ENCODE measurements around the gene TMEM50A. TPM values are rescaled to one million over a fixed set of nuclear protein-coding genes. Genes with fewer than 3 reads are reported as not detected.
A peak's percentile ranks its signal among the peaks of the same experiment; 100 is the strongest.
"Not testable (repeated sequence)": the region's sequence is repeated elsewhere in the genome, so short reads cannot be mapped to it uniquely, and the experiment has no call there.

Gene TMEM50A
- 94.4 TPM for polyA plus RNA-seq (2013, experiment 1 of 4)
- 91.6 TPM for polyA plus RNA-seq (2013, experiment 2 of 4)
- polyA plus RNA-seq (2013, experiment 3 of 4) = 78.2 TPM
- polyA plus RNA-seq (2013, experiment 4 of 4) = 90.6 TPM

DNA sequence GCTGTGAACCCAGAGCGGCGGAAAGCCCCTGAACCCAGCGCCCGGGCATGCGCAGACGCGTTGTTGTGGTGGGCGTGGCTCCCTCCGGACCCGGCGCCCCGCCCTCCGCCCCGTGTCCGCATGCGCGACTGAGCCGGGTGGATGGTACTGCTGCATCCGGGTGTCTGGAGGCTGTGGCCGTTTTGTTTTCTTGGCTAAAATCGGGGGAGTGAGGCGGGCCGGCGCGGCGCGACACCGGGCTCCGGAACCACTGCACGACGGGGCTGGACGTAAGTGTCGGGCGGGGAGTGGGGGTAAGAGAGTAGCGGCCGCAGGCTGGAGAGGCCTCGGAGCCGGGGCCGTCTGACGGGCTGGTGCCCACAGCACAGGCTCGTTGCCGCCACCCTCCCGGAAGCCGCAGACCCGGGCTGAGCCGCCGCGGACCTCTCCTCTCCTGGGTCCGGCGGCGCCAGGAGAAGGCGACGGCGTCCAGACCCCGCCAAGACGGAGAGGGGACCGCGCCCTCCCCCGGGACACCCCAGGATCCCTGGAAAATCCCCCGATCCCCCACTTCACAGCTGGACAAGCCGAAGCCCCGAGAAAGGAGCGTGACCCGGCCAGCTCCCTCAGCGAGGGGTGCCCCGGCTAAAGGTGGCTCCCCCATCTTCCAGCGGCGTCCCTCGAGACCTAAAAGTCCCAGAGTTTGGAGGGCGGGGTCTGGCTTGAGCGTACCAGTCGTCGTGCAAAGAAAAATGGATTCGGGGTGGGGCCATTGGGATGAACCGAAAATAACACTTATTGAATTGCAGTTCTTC is at the start of gene TMEM50A:
TSS of gene TMEM50A (plus strand) at position 147 of the 794 bp plus-strand sequence. CDS start 2,153 bp downstream, outside the sequence.
- Histone ChIP-seq H3K27ac (ENCODE audit: insufficient read depth, low read depth, low read length, poor library complexity, severe bottlenecking) (peak within 1 kb of the TSS; percentile 90), H3K27me3 (ENCODE audit: control insufficient read depth, insufficient read depth, low read length, poor library complexity, severe bottlenecking) (no peaks in the 10 kb centered on the region), H3K4me1 (ENCODE audit: control insufficient read depth, insufficient read depth, low read length) (peaks cover 2% of the 10 kb centered on the region), H3K4me3 (ENCODE audit: insufficient read depth, low read depth, low read length) (peak within 1 kb of the TSS; percentile 90), H3K9me3 (ENCODE audit: control insufficient read depth, low read length) (no peaks in the 10 kb centered on the region), H3K36me3 (ENCODE audit: control insufficient read depth, insufficient read depth, low read length) (no peaks in the 10 kb centered on the region)
- 0% methylated on average over 71 of the region's 75 CpGs for WGBS, 2 experiments

DNA sequence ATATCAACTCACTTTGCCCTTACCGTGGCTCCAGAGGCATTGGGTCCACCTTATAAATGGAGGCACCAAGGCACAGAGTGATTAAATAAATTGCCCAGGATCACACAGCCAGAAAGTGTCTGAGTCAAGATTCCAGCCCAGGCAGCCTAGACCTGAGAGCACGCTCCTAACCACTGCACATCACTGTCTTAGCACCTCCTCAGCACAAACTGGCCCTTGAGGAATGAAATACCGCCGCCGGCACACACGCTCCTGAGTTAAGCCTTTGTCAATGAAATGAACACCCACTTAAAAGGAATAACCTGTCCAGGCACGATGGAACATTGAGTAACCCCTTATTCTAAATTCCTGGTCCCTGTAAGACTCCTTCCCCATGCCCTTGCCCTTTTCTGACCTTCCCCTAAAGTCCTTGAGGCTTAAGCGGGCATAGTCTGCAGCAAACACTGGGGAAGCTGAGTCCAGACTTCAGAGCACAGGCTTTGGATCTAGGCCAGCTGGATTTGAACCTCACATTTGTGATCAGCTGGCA is 49.5 kb upstream of the TMEM50A start:
- H3K27ac ChIP-seq (ENCODE audit: insufficient read depth, low read depth, low read length, poor library complexity, severe bottlenecking); H3K27me3 ChIP-seq (ENCODE audit: control insufficient read depth, insufficient read depth, low read length, poor library complexity, severe bottlenecking); H3K36me3 ChIP-seq (ENCODE audit: control insufficient read depth, insufficient read depth, low read length); H3K4me1 ChIP-seq (ENCODE audit: control insufficient read depth, insufficient read depth, low read length); H3K4me3 ChIP-seq (ENCODE audit: insufficient read depth, low read depth, low read length); H3K9me3 ChIP-seq (ENCODE audit: control insufficient read depth, low read length): not testable (repeated sequence)
- WGBS, 2 experiments = 100% methylated on average over 1 to 2 of the region's 8 CpGs

DNA sequence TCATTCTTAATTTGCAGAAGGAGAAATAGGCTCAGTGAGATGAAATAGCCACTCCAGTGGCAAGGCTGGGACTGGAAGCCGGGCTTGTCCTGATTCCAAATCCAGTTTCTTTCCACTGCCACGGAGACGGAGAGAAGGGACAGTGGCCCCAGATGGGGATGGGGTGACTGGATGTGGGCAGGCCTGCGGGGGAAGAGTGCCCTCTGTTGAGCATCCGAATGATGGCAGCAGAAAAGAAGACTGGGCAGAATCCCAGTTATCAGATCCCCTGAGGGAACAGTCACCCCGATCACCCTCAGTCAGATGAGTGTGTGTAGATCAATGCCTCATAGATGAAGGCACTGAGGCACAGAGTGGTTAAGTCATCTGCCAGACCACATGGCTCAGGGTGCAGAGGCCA is 48.1 kb upstream of the TMEM50A start:
- not testable (repeated sequence) for H3K9me3 ChIP-seq (ENCODE audit: control insufficient read depth, low read length); H3K27ac ChIP-seq (ENCODE audit: insufficient read depth, low read depth, low read length, poor library complexity, severe bottlenecking); H3K36me3 ChIP-seq (ENCODE audit: control insufficient read depth, insufficient read depth, low read length); H3K4me3 ChIP-seq (ENCODE audit: insufficient read depth, low read depth, low read length); H3K27me3 ChIP-seq (ENCODE audit: control insufficient read depth, insufficient read depth, low read length, poor library complexity, severe bottlenecking); H3K4me1 ChIP-seq (ENCODE audit: control insufficient read depth, insufficient read depth, low read length)
- 3 to 8% methylated on average over 3 of the region's 6 CpGs for WGBS, 2 experiments

DNA sequence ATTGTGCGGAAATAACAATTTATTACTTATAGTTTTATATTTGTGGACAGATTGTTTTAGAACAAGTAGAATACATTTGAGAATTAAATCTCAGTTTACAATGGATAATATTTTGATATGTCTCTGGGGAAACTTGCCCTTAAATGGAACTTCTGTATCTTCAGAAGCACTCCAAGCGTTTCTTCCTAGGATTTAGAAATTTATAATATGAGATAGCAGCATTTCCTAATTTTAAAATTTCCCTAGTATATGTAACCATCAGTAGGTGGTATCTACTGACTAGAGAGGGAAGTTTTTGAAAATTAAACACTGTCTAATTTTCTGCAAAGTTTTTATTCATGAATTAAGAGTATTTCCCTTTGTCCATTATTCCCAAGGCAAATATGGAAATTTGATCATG is 44.7 kb upstream of the TMEM50A start:
- H3K36me3 ChIP-seq (ENCODE audit: control insufficient read depth, insufficient read depth, low read length); H3K9me3 ChIP-seq (ENCODE audit: control insufficient read depth, low read length); H3K4me3 ChIP-seq (ENCODE audit: insufficient read depth, low read depth, low read length); H3K27me3 ChIP-seq (ENCODE audit: control insufficient read depth, insufficient read depth, low read length, poor library complexity, severe bottlenecking); H3K4me1 ChIP-seq (ENCODE audit: control insufficient read depth, insufficient read depth, low read length); H3K27ac ChIP-seq (ENCODE audit: insufficient read depth, low read depth, low read length, poor library complexity, severe bottlenecking): not testable (repeated sequence)
- 75% methylated on average over 1 of the region's 2 CpGs; no CpG with 5 or more reads in 1 of the 2 experiments for WGBS, 2 experiments

DNA sequence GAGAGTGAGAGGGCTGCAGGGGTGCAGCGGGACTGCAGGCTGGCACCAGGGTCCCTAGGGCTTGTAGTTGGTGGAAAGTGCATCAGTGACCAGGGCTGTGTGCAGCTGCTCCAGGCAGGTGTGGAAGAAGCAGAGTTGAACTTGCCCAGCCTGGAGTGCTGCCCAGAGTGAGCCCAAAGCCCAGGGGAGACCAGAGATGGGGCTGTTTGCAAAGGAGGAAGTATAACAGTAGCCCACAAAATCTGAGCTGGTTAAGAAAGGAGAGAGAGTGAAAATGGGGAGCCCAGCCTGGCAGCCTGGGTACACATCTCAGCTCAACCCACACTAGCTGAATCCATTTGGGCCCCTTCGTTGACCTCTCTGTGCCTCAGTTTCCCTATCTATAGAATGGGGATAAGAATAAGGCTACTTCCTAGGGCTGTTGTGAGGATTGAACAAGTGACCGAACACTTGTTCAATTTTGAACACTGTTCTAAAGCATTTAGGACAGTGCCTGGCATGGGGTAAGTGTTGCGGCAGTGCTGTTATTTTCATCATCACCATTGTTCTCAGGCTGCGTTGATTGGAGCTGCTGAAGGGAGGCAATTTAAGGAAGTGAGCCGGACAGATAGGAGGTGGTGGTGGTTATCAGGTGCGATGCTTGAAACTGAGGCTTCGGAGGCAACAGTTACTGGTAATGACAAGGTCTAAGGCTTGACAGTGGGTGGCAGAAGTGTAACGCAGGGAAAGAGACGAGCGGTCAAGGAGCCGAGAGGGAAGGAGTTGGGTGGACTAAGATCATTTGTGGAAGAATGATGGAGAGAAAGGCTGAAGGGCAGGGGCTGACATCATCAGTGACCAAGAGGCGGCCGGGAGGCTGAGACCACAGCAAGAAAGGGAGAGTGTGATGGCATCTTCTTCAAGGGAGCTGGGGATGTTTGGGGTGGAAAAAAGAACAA is 43.0 kb upstream of the TMEM50A start:
- not testable (repeated sequence) for H3K36me3 ChIP-seq (ENCODE audit: control insufficient read depth, insufficient read depth, low read length); H3K9me3 ChIP-seq (ENCODE audit: control insufficient read depth, low read length); H3K27me3 ChIP-seq (ENCODE audit: control insufficient read depth, insufficient read depth, low read length, poor library complexity, severe bottlenecking); H3K4me1 ChIP-seq (ENCODE audit: control insufficient read depth, insufficient read depth, low read length); H3K27ac ChIP-seq (ENCODE audit: insufficient read depth, low read depth, low read length, poor library complexity, severe bottlenecking); H3K4me3 ChIP-seq (ENCODE audit: insufficient read depth, low read depth, low read length)
- WGBS, 2 experiments = 80 to 84% methylated on average over 5 to 6 of the region's 14 CpGs

DNA sequence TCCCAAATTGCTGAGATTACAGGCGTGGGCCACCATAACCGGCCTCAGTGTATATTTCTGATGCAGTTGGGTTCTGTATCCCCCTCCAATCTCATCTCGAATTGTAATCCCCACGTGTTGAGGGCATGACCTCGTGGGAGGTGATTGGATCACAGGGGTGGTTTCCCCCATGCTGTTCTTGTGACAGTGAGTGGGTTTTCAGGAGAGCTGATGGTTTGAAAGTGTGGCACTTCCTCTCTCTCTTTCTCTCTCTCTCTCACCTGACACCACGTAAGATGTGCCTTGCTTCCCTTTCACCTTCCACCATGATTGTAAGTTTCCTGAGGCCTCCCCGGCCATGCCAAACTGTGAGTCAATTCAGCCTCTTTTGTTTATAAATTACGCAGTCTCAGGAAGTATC is 41.6 kb upstream of the TMEM50A start:
- 82 to 86% methylated on average over 4 to 5 of the region's 8 CpGs for WGBS, 2 experiments
- H3K27me3 ChIP-seq (ENCODE audit: control insufficient read depth, insufficient read depth, low read length, poor library complexity, severe bottlenecking); H3K36me3 ChIP-seq (ENCODE audit: control insufficient read depth, insufficient read depth, low read length); H3K27ac ChIP-seq (ENCODE audit: insufficient read depth, low read depth, low read length, poor library complexity, severe bottlenecking); H3K4me1 ChIP-seq (ENCODE audit: control insufficient read depth, insufficient read depth, low read length); H3K9me3 ChIP-seq (ENCODE audit: control insufficient read depth, low read length); H3K4me3 ChIP-seq (ENCODE audit: insufficient read depth, low read depth, low read length): not testable (repeated sequence)

DNA sequence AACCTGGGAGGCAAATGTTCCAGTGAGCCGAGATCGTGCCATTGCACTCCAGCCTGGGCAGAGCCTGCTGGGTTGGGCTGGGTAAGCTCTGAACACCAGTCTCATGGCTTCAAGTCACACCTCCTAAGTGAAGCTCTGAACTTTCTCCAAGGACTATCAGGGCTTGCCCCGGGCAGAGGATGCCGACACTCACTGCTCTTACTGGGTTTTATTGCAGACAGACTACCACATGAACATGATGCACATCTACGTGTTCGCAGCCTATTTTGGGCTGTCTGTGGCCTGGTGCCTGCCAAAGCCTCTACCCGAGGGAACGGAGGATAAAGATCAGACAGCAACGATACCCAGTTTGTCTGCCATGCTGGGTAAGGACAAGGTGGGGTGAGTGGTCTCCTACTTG is 37.4 kb upstream of the TMEM50A start:
- not testable (repeated sequence) for H3K27me3 ChIP-seq (ENCODE audit: control insufficient read depth, insufficient read depth, low read length, poor library complexity, severe bottlenecking); H3K27ac ChIP-seq (ENCODE audit: insufficient read depth, low read depth, low read length, poor library complexity, severe bottlenecking); H3K9me3 ChIP-seq (ENCODE audit: control insufficient read depth, low read length); H3K4me3 ChIP-seq (ENCODE audit: insufficient read depth, low read depth, low read length); H3K36me3 ChIP-seq (ENCODE audit: control insufficient read depth, insufficient read depth, low read length); H3K4me1 ChIP-seq (ENCODE audit: control insufficient read depth, insufficient read depth, low read length)
- 96 to 97% methylated on average over 9 of the region's 9 CpGs for WGBS, 2 experiments

DNA sequence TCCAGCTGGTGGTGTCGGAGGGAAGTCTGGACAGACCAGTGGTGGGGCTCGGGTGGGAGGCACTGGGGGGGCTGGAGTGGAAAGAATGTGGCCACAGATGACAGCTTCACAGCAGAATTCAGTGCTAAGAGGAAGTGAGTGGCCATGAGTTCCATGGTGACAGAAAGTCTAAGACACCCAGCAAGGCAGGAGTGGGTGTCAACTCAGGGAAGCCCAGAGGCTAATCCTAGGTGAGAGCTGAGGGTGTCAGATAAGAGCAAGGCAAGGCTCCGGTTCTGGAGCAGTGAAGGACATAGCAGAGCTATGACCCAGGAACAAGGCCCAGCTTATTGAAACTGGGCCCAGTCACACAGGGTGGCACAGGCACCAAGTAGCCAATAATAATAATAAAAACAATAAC is 35.8 kb upstream of the TMEM50A start:
- not testable (repeated sequence) for H3K27me3 ChIP-seq (ENCODE audit: control insufficient read depth, insufficient read depth, low read length, poor library complexity, severe bottlenecking); H3K27ac ChIP-seq (ENCODE audit: insufficient read depth, low read depth, low read length, poor library complexity, severe bottlenecking); H3K9me3 ChIP-seq (ENCODE audit: control insufficient read depth, low read length); H3K36me3 ChIP-seq (ENCODE audit: control insufficient read depth, insufficient read depth, low read length); H3K4me3 ChIP-seq (ENCODE audit: insufficient read depth, low read depth, low read length); H3K4me1 ChIP-seq (ENCODE audit: control insufficient read depth, insufficient read depth, low read length)
- WGBS, 2 experiments = 87 to 98% methylated on average over 3 of the region's 3 CpGs

DNA sequence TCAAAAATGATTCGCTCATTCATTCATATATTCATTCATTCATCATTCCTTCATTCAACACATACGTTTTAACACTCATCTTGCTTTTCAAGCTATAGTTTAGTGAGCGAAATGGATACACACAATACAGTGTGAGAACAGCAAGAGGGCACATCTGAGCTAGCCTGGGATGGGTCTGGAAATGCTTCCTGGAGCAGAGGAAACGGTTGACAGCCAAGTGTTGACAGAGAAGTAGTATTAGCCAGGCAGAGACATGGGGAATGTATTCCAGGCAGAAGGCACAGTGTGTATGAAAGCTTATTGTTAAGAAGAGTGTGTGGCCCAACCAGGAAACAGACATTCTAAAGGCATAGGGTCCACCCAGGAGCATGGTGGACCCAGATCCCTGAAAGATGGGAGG is 33.2 kb upstream of the TMEM50A start:
- H3K4me1 ChIP-seq (ENCODE audit: control insufficient read depth, insufficient read depth, low read length); H3K27me3 ChIP-seq (ENCODE audit: control insufficient read depth, insufficient read depth, low read length, poor library complexity, severe bottlenecking); H3K27ac ChIP-seq (ENCODE audit: insufficient read depth, low read depth, low read length, poor library complexity, severe bottlenecking); H3K4me3 ChIP-seq (ENCODE audit: insufficient read depth, low read depth, low read length); H3K36me3 ChIP-seq (ENCODE audit: control insufficient read depth, insufficient read depth, low read length); H3K9me3 ChIP-seq (ENCODE audit: control insufficient read depth, low read length): not testable (repeated sequence)
- 92 to 99% methylated on average over 4 of the region's 4 CpGs for WGBS, 2 experiments

DNA sequence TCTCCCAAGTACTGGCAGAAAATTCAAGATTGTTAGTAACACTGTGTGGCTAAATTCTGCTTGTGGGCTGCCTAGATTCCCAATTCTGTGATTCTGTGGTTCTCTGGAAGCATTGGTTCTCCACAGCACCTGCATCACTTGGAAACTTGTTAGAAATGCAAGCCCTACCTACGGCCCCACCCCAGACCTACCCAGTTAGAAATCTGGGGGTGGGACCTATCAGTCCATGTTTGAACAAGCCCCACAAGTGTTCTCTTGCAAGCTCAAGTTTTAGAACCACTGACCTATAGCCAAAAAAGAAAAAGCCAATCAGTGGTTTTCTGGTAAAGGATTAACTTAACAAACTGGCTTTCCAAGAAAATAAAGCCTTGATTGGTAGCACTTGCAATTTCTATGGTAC is 30.0 kb upstream of the TMEM50A start:
- H3K27ac ChIP-seq (ENCODE audit: insufficient read depth, low read depth, low read length, poor library complexity, severe bottlenecking); H3K36me3 ChIP-seq (ENCODE audit: control insufficient read depth, insufficient read depth, low read length); H3K4me3 ChIP-seq (ENCODE audit: insufficient read depth, low read depth, low read length); H3K27me3 ChIP-seq (ENCODE audit: control insufficient read depth, insufficient read depth, low read length, poor library complexity, severe bottlenecking); H3K4me1 ChIP-seq (ENCODE audit: control insufficient read depth, insufficient read depth, low read length); H3K9me3 ChIP-seq (ENCODE audit: control insufficient read depth, low read length): not testable (repeated sequence)
- no CpG with 5 or more reads among the region's 1 CpG for WGBS, 2 experiments
